ENCODE results near the gene UTP15.

Gene UTP15

GRCh38 chr5:73615947-73616346 is 50.4 kb downstream of the UTP15 start:
- TF ChIP-seq CTCF (IDR thresholded peaks at IDR 0.05) = no peak

- no peak for TF ChIP-seq CTCF (IDR thresholded peaks at IDR 0.05)
Observed at GRCh38 chr5:73617510-73618279, 52.2 kb downstream of the UTP15 start.

DNA sequence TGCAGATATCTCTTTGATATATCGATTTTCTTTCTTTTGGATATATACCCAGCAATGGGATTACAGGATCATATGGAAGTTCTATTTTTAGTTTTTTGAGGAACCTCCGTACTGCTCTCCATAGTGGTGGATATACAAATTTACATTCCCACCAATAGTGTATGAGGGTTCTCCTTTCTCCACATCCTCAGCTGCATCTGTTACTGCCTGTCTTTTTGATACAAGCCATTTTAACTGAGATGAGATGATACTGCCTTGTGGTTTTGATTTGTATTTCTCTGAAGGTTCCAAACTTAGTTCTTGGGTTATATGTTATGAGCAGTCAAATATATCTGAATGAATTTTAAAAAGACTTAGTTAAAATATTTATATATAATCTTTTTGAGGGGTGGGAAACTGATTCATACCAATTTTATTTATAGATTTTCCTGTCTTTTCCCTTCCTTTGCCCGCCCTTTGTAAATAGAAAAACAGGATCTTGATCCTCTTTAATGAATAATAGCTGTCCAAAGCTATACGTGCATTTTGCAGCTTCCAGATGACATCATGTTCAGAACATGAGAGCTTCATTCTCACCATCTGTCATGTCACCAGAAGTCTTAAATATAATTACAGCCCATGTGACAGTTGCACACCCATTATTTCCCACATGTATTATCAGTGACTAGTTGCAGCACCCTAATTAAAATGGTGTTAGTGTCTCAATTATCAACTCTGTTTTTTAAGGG is 54.2 kb downstream of the UTP15 start:
- no peak for TF ChIP-seq CTCF (IDR thresholded peaks at IDR 0.05)

DNA sequence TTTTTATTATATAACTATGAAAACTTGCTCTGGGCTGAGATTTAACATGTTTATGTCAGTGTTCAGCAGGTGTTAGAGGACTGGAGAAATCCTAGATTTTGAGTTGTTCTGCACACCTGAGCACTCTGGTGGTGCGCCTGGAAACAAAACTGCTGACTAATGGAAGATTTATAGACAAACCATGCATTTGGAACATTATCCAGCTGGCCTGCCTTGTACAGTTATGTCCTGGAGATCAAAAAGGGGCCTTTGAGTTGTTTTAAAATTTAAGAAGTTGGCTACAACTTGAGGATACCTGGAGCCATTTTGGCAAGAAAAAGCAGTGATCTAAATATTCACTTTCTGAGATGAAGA is 54.8 kb downstream of the UTP15 start:
- no peak for TF ChIP-seq CTCF (IDR thresholded peaks at IDR 0.05)

DNA sequence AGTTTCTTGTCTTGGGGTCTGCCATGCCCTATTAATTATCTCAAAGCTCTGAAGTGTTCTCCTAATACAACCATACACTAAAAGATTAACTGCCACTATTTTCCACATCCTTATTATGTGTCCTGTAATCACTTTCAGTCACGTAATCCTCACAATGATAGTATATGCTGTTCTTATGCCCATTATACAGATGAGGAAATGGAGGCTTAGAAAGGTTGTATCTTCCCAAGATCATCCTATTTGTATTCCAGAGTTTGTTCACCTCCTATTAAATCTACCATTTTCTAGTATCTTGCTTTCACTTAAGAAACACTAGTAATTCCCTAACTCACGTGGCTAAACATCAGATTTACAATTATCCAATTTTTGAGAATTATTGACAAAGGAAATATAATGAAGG is 57.5 kb downstream of the UTP15 start:
- no peak for TF ChIP-seq CTCF (IDR thresholded peaks at IDR 0.05)

- no peak for TF ChIP-seq CTCF (IDR thresholded peaks at IDR 0.05)
Observed at GRCh38 chr5:73623901-73624404, 58.4 kb downstream of the UTP15 start.

GRCh38 chr5:73624888-73625287 is 59.3 kb downstream of the UTP15 start:
- no peak for TF ChIP-seq CTCF (IDR thresholded peaks at IDR 0.05)
